Transverse colon (tissue), 3 donors: ENCODE measurements around the gene INSYN2B.

ENCODE experiments used
- EP300 ChIP-seq: sonication (generic); formaldehyde crosslinking; IDR thresholded peaks from one replicate; pipeline ENCODE4 v1.6.1; 2017; ENCODE audit warnings: antibody characterized with exemption, low read depth
- TF ChIP-seq, protein P1 (sequence below), 5 experiments: fragments of 200-600 bp in 3 of 5; fragments of 450-650 bp in 2 of 5; sonication (generic) in 3 of 5; IDR thresholded peaks; 1 replicate in 2 of 5; 2 replicates in 3 of 5; pipeline ENCODE4 v1.5.1; 2016 to 2017; ENCODE audit warnings: antibody characterized with exemption in 5 of 5, inconsistent platforms in 3 of 5, mild to moderate bottlenecking in 2 of 5, moderate library complexity in 1 of 5

GRCh38 chr5:169946743-169947295, 33.5 kb downstream of the INSYN2B start:
- TF ChIP-seq, protein P1, sequence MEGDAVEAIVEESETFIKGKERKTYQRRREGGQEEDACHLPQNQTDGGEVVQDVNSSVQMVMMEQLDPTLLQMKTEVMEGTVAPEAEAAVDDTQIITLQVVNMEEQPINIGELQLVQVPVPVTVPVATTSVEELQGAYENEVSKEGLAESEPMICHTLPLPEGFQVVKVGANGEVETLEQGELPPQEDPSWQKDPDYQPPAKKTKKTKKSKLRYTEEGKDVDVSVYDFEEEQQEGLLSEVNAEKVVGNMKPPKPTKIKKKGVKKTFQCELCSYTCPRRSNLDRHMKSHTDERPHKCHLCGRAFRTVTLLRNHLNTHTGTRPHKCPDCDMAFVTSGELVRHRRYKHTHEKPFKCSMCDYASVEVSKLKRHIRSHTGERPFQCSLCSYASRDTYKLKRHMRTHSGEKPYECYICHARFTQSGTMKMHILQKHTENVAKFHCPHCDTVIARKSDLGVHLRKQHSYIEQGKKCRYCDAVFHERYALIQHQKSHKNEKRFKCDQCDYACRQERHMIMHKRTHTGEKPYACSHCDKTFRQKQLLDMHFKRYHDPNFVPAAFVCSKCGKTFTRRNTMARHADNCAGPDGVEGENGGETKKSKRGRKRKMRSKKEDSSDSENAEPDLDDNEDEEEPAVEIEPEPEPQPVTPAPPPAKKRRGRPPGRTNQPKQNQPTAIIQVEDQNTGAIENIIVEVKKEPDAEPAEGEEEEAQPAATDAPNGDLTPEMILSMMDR (IDR thresholded peaks at IDR 0.05) = no peak
- no peak for TF ChIP-seq EP300
